Right kidney (tissue), 1 donor: Measurements from ENCODE around the gene NDUFV2.
"Not testable (repeated sequence)": the region's sequence is repeated elsewhere in the genome, so short reads cannot be mapped to it uniquely, and the experiment has no call there.

Experiments
- DNase-seq: peaks from one replicate; pipeline ENCODE4 v3.0.0-alpha.2; 2016

Gene NDUFV2

DNA sequence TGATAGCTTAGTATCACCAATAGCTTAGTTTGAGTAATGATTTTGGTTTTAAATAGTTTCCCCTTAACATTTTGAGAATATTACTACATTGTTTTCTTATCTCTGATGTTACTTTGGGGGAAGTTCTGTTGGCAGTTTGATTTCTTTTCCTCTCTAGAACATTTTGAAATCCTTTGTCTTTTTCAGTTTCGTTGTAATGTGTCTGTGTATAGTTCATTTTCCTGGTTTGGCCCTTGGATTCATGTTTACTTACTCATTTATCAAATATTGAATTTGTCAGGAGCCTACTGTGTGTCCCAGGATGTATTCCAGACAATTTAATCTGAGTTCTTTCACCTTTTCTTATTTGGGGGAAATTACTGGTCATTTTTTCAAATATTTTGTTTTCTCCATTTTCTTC lies 50.8 kb downstream of the NDUFV2 start:
- no peak for DNase-seq

- DNase-seq, result no peak
Observed at GRCh38 chr18:9156604-9157249, 54.2 kb downstream of the NDUFV2 start.

DNA sequence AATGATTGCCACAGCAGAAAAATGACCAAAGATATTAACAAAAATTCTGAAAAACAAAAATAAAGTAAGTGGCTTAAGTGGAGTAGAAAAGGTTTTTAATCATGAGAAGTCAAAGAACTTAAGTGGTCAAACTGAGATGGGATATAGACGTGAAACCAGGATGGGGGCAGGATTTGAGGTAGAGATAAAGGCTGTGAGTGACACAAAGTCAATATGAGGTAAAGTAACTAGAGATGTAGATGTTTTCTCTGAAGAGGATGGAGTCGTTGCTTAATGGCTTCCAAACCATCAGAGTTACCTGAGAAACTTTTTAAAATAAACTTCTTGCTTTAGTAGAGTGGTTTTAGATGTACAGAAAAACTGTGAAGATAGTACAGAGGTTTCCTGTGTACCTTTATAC lies 55.3 kb downstream of the NDUFV2 start:
- DNase-seq, result no peak

- no peak for DNase-seq
Observed at GRCh38 chr18:9160014-9160413, 57.5 kb downstream of the NDUFV2 start.

- DNase-seq, result not testable (repeated sequence)
Observed at GRCh38 chr18:9162663-9163062, 60.2 kb downstream of the NDUFV2 start.

DNA sequence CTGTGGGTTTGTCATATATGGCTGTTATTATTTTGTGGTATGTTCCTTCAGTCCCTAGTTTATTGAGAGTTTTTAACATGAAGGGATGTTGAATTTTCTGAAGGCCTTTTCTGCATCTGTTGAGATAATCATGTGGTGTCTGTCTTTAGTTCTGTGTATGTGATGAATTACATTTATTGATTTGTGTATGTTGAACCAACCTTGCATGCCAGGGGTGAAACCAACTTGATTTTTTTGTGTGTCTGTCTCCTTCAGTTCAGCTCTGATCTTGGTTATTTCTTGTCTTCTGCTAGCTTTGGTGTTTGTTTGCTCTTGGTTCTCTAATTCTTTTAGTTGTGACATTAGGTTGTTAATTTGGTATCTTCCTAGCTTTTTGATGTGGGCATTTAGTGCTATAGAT lies 61.6 kb downstream of the NDUFV2 start:
- not testable (repeated sequence) for DNase-seq

DNA sequence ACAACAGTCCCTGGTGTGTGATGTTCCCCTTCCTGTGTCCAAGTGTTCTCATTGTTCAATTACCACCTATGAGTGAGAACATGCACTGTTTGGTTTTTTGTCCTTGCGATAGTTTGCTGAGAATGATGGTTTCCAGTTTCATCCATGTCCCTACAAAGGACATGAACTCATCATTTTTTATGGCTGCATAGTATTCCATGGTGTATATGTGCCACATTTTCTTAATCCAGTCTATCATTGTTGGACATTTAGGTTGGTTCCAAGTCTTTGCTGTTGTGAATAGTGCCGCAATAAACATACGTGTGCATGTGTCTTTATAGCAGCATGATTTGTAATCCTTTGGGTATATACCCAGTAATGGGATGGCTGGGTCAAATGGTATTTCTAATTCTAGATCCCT lies 63.4 kb downstream of the NDUFV2 start:
- not testable (repeated sequence) for DNase-seq

GRCh38 chr18:9169515-9169914 lies 67.0 kb downstream of the NDUFV2 start:
- DNase-seq, result not testable (repeated sequence)

GRCh38 chr18:9171919-9172318 lies 69.4 kb downstream of the NDUFV2 start:
- not testable (repeated sequence) for DNase-seq

- DNase-seq, result no peak
Observed at GRCh38 chr18:9172506-9173127, 70.1 kb downstream of the NDUFV2 start.

DNA sequence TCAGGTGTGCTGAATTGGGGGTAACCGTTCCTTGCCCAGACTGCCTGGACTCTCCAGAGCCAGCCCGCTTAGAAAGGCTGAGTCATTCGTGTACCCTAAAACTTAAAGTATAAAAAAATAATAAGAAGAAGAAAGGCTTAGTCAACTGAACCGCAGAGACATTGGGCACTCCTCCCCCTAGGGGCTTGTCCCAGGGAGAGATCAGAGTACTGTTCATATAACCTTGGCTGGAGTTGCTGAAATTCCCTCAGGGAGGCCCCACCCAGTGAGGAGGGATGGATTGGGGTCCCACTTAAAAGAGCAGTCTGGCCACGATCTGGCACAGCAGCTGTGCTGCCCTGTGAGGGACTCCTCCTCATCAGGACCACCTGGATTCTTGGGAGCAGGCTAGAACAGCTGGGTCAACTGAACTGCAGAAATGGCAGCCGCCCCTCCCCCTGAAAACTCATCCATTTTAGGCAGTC lies 71.3 kb downstream of the NDUFV2 start:
- DNase-seq, result no peak

DNA sequence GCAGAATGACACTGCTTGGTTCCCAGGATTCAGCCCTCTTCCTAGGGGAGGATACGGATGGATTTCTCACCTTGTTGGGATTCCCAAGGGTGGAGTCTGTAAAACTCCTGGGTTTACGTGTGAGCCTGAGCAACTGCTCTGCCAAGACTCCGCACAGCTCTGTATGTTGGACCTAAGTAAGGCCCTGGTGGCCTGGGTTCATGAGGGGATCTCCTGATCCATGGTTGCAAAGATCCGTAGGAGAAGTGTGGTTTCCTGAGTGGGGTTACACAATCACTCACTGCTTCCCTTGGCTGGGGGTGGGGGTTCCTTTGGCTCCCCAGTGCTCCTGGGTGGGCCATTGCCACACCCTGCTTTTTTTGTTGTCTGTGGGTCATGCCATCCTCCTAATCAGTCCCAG lies 71.8 kb downstream of the NDUFV2 start:
- no peak for DNase-seq

- DNase-seq, result no peak
Observed at GRCh38 chr18:9175115-9175514, 72.6 kb downstream of the NDUFV2 start.

GRCh38 chr18:9177031-9177430 lies 74.5 kb downstream of the NDUFV2 start:
- no peak for DNase-seq

GRCh38 chr18:9177466-9177865 lies 75.0 kb downstream of the NDUFV2 start:
- DNase-seq, result no peak

- no peak for DNase-seq
Observed at GRCh38 chr18:9178557-9178956, 76.1 kb downstream of the NDUFV2 start.

GRCh38 chr18:9181275-9181674 lies 78.8 kb downstream of the NDUFV2 start:
- DNase-seq, result no peak

GRCh38 chr18:9182852-9183399 lies 80.4 kb downstream of the NDUFV2 start:
- no peak for DNase-seq
